Activated T-helper 1 cell treated with anti-CD3 and anti-CD28 coated beads, Interleukin-2, amount 50 U/mL, for 16 hours (primary cell): Measurements from ENCODE around the gene ZG16B.

Experiments
- DNase-seq, 2 donors: peaks; one replicate each; pipeline ENCODE4 v3.0.0-alpha.2; 2020; ENCODE audit warnings: low read depth in 1 of 2, low spot score in 1 of 2

ZG16B gene

DNA sequence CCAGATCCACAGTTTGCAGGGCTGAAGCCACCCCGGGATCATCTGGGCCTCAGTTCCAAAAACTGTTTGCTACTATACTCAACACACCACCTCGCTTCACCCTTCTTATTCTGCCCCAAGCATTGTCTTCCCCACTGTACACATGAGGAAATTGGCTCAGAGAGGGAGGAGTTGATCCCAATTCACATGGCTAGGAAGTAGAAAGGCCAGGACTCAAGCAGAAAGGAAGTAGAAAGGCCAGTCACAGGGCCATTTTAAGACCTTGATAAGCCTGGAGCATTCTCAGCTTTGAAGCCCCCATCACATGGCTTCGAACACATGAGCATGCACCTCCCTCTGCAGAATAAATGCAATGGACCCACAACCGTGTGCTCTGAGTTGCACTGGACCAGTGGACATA, 35.5 kb downstream of the ZG16B start:
- DNase-seq = no peak

DNA sequence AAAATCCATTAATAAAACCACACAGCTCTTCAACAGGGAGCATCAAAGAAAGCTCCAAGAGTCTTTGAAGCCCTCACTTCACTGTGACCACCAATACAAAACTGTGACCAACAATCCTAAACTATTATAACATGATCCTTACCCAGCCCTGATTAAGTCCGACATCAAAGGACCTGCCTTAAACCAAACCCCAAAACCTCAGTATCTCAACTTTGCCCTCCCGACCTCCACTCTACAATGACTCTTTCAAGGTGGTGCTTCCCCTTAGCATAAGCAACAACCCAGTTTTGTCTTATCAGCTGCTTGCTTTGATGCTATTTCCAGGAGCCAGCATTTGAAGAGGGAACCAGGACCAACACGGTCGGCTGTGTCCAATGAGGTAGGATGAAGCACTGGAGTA, 36.3 kb downstream of the ZG16B start:
- DNase-seq = no peak

DNA sequence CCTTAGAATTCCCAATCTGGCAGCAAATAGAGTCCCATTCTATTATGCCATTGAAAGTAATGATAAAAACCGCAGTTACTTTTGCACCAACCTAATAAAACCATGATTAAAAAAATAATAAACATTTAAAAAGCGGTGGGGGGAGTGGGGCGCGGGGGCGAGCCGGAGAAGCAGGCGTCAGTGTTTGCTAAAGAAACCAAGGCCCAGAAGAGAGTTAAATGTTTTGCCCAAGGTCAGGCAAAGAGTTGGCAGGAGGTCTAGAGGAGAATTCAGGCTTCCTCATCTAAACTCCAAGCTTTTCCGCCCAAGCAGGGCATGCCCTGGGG, 37.5 kb downstream of the ZG16B start:
- DNase-seq = no peak

DNA sequence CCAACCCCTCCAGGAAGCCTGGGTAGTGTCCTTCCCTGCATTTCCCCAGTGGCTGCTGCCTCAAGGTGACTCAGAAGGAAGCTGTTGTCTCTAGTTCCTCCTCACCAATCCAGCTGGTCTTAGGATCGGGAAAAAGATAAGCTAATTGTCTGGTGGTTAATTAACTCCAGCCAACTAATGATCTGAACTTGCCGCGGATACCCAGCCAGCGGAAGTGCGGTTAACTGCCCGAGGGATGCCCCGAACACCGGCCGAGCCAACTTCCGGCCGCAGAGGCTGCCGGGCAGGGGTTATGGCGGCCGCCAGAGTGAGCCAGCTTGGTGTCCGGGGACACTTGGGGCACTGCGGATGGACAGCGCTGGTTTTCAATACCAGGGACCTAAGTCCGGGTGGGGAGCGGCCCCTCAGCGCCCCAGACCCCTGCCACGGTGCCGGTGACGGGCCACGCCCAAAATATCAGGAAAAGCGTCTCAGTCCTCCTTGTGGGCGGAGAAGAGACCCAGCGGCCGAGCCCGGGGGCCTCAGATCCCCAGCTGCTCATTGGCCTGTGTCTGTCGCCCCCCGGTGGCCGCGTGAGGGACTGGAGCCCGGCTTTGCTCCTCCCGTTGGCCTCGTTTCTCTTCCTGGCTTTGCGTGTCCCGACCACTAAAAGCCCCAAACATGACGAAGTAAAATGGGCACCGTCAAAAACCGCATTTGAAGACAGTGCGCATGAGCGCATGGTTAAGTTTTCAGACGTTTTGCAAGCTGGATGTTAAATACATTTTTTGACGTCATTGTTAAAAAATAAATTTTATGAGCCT, 38.1 kb downstream of the ZG16B start:
- DNase-seq = peak; percentile 91 to 94

DNA sequence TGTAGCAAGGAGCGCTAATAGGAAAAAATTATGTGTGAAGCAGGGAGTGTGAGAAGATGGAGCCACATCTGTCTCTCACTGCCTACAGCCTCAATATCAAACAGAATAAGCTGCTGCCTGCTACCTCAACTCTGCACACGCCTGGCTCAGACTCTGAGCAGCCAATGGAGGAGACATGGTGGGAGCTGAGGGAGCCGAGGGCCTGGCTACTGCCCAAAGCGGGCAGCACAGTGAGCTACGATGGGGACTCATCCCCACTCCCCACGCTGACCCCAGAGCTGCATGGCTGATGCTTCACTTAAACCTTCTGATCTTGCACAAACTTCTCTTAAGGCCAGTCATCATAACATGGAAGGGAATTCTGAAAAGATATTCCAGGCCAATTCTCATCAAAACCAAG, 41.8 kb downstream of the ZG16B start:
- DNase-seq = no peak

DNA sequence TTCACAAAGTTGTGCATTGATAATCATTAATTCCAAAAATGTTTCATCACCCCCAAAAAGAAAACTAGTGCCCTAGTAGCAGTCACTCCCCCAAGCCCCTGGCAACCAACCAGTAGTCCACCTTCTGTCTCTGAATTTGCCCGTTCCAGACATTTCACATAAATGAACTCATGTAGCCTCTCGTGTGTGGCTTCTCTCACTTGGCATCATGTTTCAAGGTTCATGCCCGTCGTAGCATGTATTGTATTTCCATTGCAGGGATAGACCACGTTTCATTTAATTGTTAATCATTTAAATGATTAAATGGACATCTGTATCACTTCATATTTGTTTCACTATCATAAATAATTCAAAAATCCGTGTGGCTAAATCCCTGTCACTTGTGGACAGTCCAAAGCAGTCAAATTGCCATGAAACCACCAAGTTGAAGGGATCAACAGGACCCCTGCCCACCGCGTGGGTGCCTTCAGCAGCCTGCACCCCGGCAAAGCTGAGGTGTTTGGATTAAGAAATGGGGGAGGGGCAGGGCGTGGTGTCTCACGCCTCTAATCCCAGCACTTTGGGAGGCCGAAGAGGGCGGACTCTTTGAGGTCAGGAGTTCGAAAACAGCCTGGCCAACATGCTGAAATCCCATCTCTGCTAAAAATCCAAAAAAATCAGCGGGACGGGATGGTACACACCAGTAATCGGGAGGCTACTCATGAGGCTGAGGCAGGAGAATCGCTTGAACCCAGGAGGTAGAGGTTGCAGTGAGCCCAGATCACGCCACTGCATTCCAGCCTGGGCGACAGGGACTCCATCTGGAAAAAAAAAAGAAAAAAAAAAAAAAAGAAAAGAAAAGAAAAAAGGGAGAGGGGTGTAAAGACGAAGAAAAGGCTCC, 44.2 kb downstream of the ZG16B start:
- DNase-seq = no peak

DNA sequence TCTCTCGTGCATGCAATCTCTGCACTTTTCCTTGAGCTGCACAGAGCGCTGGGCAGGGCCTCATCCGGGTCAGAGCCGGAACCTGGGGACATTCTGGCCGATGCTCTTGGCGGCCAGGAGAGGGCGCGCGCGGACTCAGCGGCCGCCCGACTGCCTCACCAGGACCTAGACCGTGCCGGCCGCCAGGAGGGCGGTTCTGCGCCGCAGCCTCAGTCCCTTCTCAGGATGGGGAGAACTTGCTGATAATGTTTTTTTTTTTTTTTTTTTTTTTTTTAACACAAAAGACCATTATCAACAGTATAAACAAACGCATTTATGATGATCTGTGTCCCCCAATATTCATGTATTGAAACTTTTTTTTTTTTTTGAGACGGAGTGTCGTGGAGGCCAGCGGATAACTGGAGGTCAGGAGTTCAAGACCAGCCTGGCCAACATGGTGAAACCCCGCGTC, 44.8 kb downstream of the ZG16B start:
- peak; percentile 40 to 58 for DNase-seq

DNA sequence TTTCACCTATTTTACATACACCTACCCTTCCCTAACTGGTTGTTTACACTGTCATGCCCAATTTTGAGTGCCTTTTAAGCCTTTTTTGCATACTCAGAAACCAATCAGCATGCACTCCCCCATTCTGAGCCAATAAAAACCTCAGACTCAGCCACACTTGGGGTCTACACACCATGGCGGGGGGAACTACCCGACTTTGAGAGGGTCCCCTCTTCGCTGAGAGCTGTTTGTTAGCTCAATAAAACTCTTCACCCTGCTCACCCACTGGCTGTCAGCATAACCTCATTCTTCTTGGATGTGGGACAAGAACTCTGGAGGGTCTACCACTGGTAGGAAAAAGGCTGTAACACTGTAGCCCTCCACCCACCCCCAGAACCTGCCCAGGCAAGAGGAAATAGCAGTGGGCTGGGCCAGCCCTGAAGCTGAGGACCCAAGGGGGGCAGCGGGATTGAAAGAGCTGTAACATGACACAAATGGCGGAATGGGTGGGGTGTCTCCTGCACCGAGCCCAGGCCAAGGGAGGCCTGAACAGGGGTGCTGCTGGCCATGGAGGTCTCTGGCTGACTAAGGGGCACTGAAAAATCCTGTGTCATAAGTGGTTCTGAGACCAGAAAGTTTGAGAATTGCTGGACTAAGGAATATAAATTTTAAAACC, 49.9 kb downstream of the ZG16B start:
- no peak for DNase-seq
